MCF 10A (cell line): Measurements from ENCODE around the gene TTC21B. TPM values are rescaled to one million over a fixed set of nuclear protein-coding genes. Genes with fewer than 3 reads are reported as not detected.

Source experiments
- BruUV-seq: library from RNA; stranded (reverse); fragments of 400-500 nt; replicated peaks from 2 replicates; lab custom pipeline; 2021; lab: Mats Ljungman, UMichigan
- CTCF ChIA-PET: fragments of 300-600 bp; sonication (Branson Sonifier 250); formaldehyde crosslinking; extraction: SDS; loops from one replicate; lab custom pipeline; 2021; ENCODE audit warnings: antibody characterized with exemption, inconsistent platforms; lab: Yijun Ruan, JAX
- POLR2A ChIA-PET: fragments of 300-600, 350-650 bp; sonication (Branson Sonifier 250); formaldehyde crosslinking; extraction: SDS; loops from one replicate; lab custom pipeline; 2020; ENCODE audit warnings: antibody characterized with exemption, inconsistent platforms; lab: Yijun Ruan, JAX
- DNase-seq: peaks from one replicate; pipeline ENCODE4 v3.0.0-alpha.2; 2018; ENCODE audit not compliant: unreplicated experiment
- H3K27ac Mint-ChIP-seq: one replicate; pipeline ENCODE4 v1.8.0; 2022; ENCODE audit warnings: mild to moderate bottlenecking, low read depth, mixed read lengths; ENCODE audit not compliant: unreplicated experiment
- H3K27me3 Mint-ChIP-seq: one replicate; pipeline ENCODE4 v1.8.0; 2022; ENCODE audit warnings: mixed read lengths; ENCODE audit not compliant: insufficient read depth, unreplicated experiment
- H3K36me3 Mint-ChIP-seq: one replicate; pipeline ENCODE4 v1.8.0; 2022; ENCODE audit warnings: mild to moderate bottlenecking, moderate library complexity, mixed read lengths; ENCODE audit not compliant: insufficient read depth, unreplicated experiment
- H3K4me1 Mint-ChIP-seq: one replicate; pipeline ENCODE4 v1.8.0; 2022; ENCODE audit warnings: mixed read lengths; ENCODE audit not compliant: insufficient read depth, unreplicated experiment
- H3K4me3 Mint-ChIP-seq: one replicate; pipeline ENCODE4 v1.8.0; 2022; ENCODE audit warnings: mild to moderate bottlenecking, moderate library complexity, mixed read lengths; ENCODE audit not compliant: unreplicated experiment
- H3K9me3 Mint-ChIP-seq: one replicate; pipeline ENCODE4 v1.8.0; 2022; ENCODE audit warnings: mixed read lengths; ENCODE audit not compliant: unreplicated experiment
- CTCF ChIP-seq: fragments of 200-600 bp; IDR thresholded peaks from one replicate; pipeline ENCODE4 v1.8.0; 2022; ENCODE audit warnings: antibody characterized with exemption, mild to moderate bottlenecking; ENCODE audit not compliant: unreplicated experiment
- intact Hi-C: fragments of 100-400 bp; cut with micrococcal nuclease; formaldehyde crosslinking; loops from 2 replicates; pipeline ENCODE4 v1.14.1; 2022
- total RNA-seq: library from RNA; stranded (reverse); gene quantifications from 2 replicates; pipeline ENCODE4 v1.2.3, GENCODE V29; 2022

The TTC21B gene
- total RNA-seq, 1 experiment from 2014 or later, result 9.8 TPM

GRCh38 chr2:165892526-165892925 is 61.0 kb downstream of the TTC21B start:
- no peaks in the 10 kb centered on the region for H3K27me3 Mint-ChIP-seq
- POLR2A ChIA-PET, result interaction anchor here (0.7 kb wide), 1 partner anchor 25 kb away, joined by 3 read pairs; no protein-coding TSS in a partner anchor
- H3K9me3 Mint-ChIP-seq, result no peaks in the 10 kb centered on the region
- H3K4me1 Mint-ChIP-seq, result peaks cover 6% of the 10 kb centered on the region
- DNase-seq, result no peak
- TF ChIP-seq CTCF, result no peak
- BruUV-seq, result no TSS peak
- intact Hi-C loops, result no loop called here
- CTCF ChIA-PET, result no interaction called here
- H3K36me3 Mint-ChIP-seq, result peaks cover 24% of the 10 kb centered on the region
- no peak overlapping the region for H3K4me3 Mint-ChIP-seq
- no peak overlapping the region for H3K27ac Mint-ChIP-seq

DNA sequence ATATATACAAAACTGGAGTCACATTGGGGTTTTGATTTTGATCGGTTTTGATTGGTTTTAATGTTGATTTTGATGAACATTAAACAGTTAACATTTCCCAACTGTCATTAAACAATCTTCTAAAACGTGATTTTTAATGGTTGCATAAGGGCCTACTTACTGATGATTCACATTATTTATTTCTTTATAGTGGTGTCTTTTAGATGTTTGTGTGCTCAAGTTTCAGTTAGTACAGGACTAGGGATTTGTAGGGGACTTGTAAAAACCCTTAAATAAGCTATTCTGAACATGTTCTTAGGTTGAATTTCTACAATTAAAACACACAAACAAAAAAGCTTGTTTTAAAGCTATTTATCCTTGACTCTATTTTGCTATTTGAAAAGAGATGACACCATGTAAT is 61.6 kb downstream of the TTC21B start:
- no peaks in the 10 kb centered on the region for H3K27me3 Mint-ChIP-seq
- no peak overlapping the region for H3K4me3 Mint-ChIP-seq
- ChIA-PET CTCF (interaction anchor here (0.6 to 1.2 kb wide), 3 partner anchors 10 to 491 kb away, joined by 3 to 5 read pairs (median 3); no protein-coding TSS in a partner anchor), POLR2A (interaction anchor here (0.7 kb wide), 2 partner anchors 24 to 1050 kb away, joined by 3 to 6 read pairs; no protein-coding TSS in a partner anchor)
- peaks cover 24% of the 10 kb centered on the region for H3K36me3 Mint-ChIP-seq
- peaks cover under 1% of the 10 kb centered on the region for H3K4me1 Mint-ChIP-seq
- no peak for TF ChIP-seq CTCF
- H3K9me3 Mint-ChIP-seq, result no peaks in the 10 kb centered on the region
- H3K27ac Mint-ChIP-seq, result no peak overlapping the region
- BruUV-seq, result no TSS peak
- no peak for DNase-seq
- intact Hi-C loops, result no loop called here

- H3K27ac Mint-ChIP-seq, result no peak overlapping the region
- no peaks in the 10 kb centered on the region for H3K4me1 Mint-ChIP-seq
- ChIA-PET POLR2A (interaction anchor here (0.7 kb wide), 1 partner anchor 1049 kb away, joined by 6 read pairs; no protein-coding TSS in a partner anchor), CTCF (interaction anchor here (0.6 to 1.2 kb wide), 3 partner anchors 11 to 490 kb away, joined by 3 to 5 read pairs (median 3); no protein-coding TSS in a partner anchor)
- TF ChIP-seq CTCF, result no peak
- H3K36me3 Mint-ChIP-seq, result peaks cover 25% of the 10 kb centered on the region
- no peaks in the 10 kb centered on the region for H3K9me3 Mint-ChIP-seq
- H3K4me3 Mint-ChIP-seq, result no peak overlapping the region
- DNase-seq, result no peak
- intact Hi-C loops, result no loop called here
- no peaks in the 10 kb centered on the region for H3K27me3 Mint-ChIP-seq
- no TSS peak for BruUV-seq
Observed at GRCh38 chr2:165891345-165891744, 62.2 kb downstream of the TTC21B start.

GRCh38 chr2:165889798-165890197 is 63.8 kb downstream of the TTC21B start:
- Mint-ChIP-seq H3K9me3 (no peaks in the 10 kb centered on the region), H3K27me3 (no peaks in the 10 kb centered on the region), H3K4me3 (no peak overlapping the region), H3K27ac (no peak overlapping the region), H3K36me3 (peaks cover 29% of the 10 kb centered on the region), H3K4me1 (no peaks in the 10 kb centered on the region)
- DNase-seq, result no peak
- no peak for TF ChIP-seq CTCF
- POLR2A ChIA-PET, result interaction anchor here (1.0 kb wide), 1 partner anchor 9 kb away, joined by 3 read pairs; no protein-coding TSS in a partner anchor
- CTCF ChIA-PET, result interaction anchor here (0.6 to 1.4 kb wide), 4 partner anchors 15 to 131 kb away, joined by 3 to 7 read pairs (median 4); no protein-coding TSS in a partner anchor
- no TSS peak for BruUV-seq
- intact Hi-C loops, result no loop called here
